ENCODE measurements around the gene TRAPPC12. TPM values are rescaled to one million over a fixed set of nuclear protein-coding genes. Genes with fewer than 3 reads are reported as not detected.

The TRAPPC12 gene
- total RNA-seq, 1 donor from 2014 or later = 130 TPM

- Mint-ChIP-seq H3K9me3 (ENCODE audit: unreplicated experiment) (peaks cover 14% of the 10 kb centered on the region), H3K36me3 (ENCODE audit: unreplicated experiment) (peaks cover 16% of the 10 kb centered on the region), H3K27ac (ENCODE audit: unreplicated experiment) (no peak overlapping the region), H3K4me1 (ENCODE audit: low read depth, unreplicated experiment) (peaks cover 15% of the 10 kb centered on the region), H3K27me3 (ENCODE audit: unreplicated experiment) (peaks cover 5% of the 10 kb centered on the region), H3K4me3 (ENCODE audit: unreplicated experiment) (no peak overlapping the region)
- TF ChIP-seq CTCF (IDR thresholded peaks at IDR 0.05; ENCODE audit: partially characterized antibody, unreplicated experiment) = no peak
- no peak for DNase-seq
Observed at GRCh38 chr2:3488855-3489763, 109.6 kb downstream of the TRAPPC12 start.

- Mint-ChIP-seq H3K27ac (ENCODE audit: unreplicated experiment) (no peak overlapping the region), H3K4me3 (ENCODE audit: unreplicated experiment) (no peak overlapping the region), H3K27me3 (ENCODE audit: unreplicated experiment) (peaks cover 5% of the 10 kb centered on the region), H3K36me3 (ENCODE audit: unreplicated experiment) (peaks cover 13% of the 10 kb centered on the region), H3K4me1 (ENCODE audit: low read depth, unreplicated experiment) (peaks cover 16% of the 10 kb centered on the region), H3K9me3 (ENCODE audit: unreplicated experiment) (peaks cover 14% of the 10 kb centered on the region)
- DNase-seq = no peak
- TF ChIP-seq CTCF (IDR thresholded peaks at IDR 0.05; ENCODE audit: partially characterized antibody, unreplicated experiment) = no peak
Observed at GRCh38 chr2:3489764-3490115, 110.2 kb downstream of the TRAPPC12 start.

GRCh38 chr2:3490191-3491170 is 111.0 kb downstream of the TRAPPC12 start:
- peaks cover 8% of the 10 kb centered on the region for H3K36me3 Mint-ChIP-seq (ENCODE audit: unreplicated experiment)
- no peak overlapping the region for H3K27ac Mint-ChIP-seq (ENCODE audit: unreplicated experiment)
- DNase-seq = no peak
- no peak overlapping the region for H3K4me3 Mint-ChIP-seq (ENCODE audit: unreplicated experiment)
- H3K27me3 Mint-ChIP-seq (ENCODE audit: unreplicated experiment) = peaks cover 2% of the 10 kb centered on the region
- peaks cover 16% of the 10 kb centered on the region for H3K4me1 Mint-ChIP-seq (ENCODE audit: low read depth, unreplicated experiment)
- TF ChIP-seq CTCF (IDR thresholded peaks at IDR 0.05; ENCODE audit: partially characterized antibody, unreplicated experiment) = no peak
- peaks cover 11% of the 10 kb centered on the region for H3K9me3 Mint-ChIP-seq (ENCODE audit: unreplicated experiment)

- Mint-ChIP-seq H3K4me3 (ENCODE audit: unreplicated experiment) (no peak overlapping the region), H3K9me3 (ENCODE audit: unreplicated experiment) (peaks cover 11% of the 10 kb centered on the region), H3K27me3 (ENCODE audit: unreplicated experiment) (peaks cover 2% of the 10 kb centered on the region), H3K36me3 (ENCODE audit: unreplicated experiment) (peaks cover under 1% of the 10 kb centered on the region), H3K27ac (ENCODE audit: unreplicated experiment) (no peak overlapping the region), H3K4me1 (ENCODE audit: low read depth, unreplicated experiment) (peaks cover 16% of the 10 kb centered on the region)
- no peak for DNase-seq
- TF ChIP-seq CTCF (IDR thresholded peaks at IDR 0.05; ENCODE audit: partially characterized antibody, unreplicated experiment) = no peak
Observed at GRCh38 chr2:3491306-3491705, 111.8 kb downstream of the TRAPPC12 start.

All from glutamatergic neuron (in vitro differentiated cells).